Tibial nerve (tissue), 4 donors: Measurements from ENCODE around the gene AP2A2.

Experiments
- EP300 ChIP-seq, 2 donors: sonication (generic); formaldehyde crosslinking; IDR thresholded peaks; one replicate each; pipeline ENCODE4 v1.6.1; 2017; ENCODE audit warnings: antibody characterized with exemption in 2 of 2, mild to moderate bottlenecking in 1 of 2
- POLR2A ChIP-seq, 2 donors: fragments of 450-650 bp; IDR thresholded peaks; one replicate each; pipeline ENCODE4 v1.6.1; 2017; ENCODE audit warnings: antibody characterized with exemption in 2 of 2, mild to moderate bottlenecking in 2 of 2, moderate library complexity in 2 of 2
- TF ChIP-seq, protein P1 (sequence below), 5 experiments: fragments of 200-600 bp in 3 of 5; fragments of 450-650 bp in 2 of 5; sonication (generic) in 3 of 5; IDR thresholded peaks; one replicate each; pipeline ENCODE4 v1.5.1; 2016 to 2019; ENCODE audit warnings: antibody characterized with exemption in 5 of 5, mild to moderate bottlenecking in 3 of 5, moderate library complexity in 2 of 5

DNA sequence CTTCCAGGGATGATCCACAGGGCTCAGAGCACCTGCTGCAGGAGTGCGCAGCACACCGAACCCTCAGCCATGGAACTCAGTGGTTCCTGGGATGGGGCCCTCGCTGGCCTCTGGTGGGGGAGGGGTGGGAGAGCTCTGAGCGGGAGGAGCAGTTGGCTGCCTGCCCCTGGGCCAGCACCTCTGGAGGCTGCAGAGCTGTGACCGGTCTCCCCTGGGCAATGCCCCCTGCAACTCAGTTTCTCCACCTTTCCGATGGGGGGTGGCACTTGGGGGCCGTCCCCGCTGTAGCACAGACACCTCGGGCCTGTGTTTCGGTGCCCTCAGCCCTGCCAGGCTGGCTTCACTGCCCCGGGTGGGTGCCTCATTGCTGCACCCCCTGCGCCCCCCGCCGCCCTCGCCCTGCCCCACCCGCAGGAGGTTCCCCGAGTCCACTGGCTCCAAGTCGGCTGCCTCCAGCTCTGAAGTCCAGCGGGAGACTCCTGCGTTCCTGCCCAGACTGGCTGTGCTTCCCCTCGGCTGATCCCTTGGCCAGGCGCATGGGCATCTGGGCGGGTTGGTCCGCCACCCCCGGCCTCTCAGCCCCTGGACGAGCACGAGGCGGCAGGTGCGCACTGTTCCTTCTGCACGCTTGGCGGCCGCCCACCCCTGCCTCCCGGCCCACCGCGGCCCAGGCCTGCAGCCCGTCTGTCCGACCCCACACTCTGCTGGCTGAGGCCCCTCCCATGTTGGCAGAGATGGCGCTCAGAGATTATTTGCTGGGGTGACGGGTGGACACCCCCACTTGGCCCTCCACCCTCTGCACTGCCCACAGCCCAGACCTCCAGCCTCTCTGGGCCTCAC, 109.0 kb downstream of the AP2A2 start:
- TF ChIP-seq, protein P1, sequence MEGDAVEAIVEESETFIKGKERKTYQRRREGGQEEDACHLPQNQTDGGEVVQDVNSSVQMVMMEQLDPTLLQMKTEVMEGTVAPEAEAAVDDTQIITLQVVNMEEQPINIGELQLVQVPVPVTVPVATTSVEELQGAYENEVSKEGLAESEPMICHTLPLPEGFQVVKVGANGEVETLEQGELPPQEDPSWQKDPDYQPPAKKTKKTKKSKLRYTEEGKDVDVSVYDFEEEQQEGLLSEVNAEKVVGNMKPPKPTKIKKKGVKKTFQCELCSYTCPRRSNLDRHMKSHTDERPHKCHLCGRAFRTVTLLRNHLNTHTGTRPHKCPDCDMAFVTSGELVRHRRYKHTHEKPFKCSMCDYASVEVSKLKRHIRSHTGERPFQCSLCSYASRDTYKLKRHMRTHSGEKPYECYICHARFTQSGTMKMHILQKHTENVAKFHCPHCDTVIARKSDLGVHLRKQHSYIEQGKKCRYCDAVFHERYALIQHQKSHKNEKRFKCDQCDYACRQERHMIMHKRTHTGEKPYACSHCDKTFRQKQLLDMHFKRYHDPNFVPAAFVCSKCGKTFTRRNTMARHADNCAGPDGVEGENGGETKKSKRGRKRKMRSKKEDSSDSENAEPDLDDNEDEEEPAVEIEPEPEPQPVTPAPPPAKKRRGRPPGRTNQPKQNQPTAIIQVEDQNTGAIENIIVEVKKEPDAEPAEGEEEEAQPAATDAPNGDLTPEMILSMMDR (IDR thresholded peaks at IDR 0.05): no peak
- TF ChIP-seq POLR2A (IDR thresholded peaks at IDR 0.05) (no peak), EP300 (IDR thresholded peaks at IDR 0.05) (no peak)
